ENCODE data around the gene PPT1. TPM values are rescaled to one million over a fixed set of nuclear protein-coding genes. Genes with fewer than 3 reads are reported as not detected.

Gene PPT1
- total and polyA plus RNA-seq, 10 donors, result 57.1 to 282 (median 193) TPM

DNA sequence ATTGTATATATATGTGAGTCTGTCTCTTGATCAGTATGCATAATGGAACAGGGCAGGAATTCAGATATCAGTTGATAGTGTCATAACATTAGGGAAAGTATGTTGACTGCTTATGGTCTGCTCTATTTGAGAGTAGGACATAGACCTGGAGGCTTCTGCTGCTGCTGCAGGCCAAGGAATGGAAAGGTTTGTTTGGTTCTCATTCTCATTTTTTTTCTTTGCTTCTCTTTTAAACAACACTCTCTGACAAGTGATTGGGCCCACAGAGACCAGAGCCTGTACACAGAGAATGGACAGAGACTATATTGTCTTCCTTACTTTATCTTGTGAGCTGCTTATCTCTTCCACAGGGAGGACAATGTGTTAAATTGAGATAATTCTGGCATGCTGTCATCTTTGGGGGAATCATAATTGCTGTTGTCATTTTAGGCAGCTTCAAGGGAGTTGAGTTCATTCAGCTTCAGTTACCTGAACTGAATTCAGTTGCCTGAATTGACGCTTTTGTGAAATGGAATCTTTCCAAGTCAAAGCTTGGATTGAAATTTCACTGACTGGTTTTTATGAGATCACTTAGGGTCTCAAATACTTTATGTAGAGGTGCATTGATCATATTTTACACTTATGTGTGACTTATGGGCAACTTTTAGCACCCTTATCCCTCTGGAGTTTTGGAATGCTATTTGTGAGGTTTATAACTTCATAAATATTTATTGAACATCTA is 39.6 kb downstream of the PPT1 start:
- 68 to 86% (median 78%) methylated on average over 1 of the region's 1 CpG for WGBS, 5 donors
- no peak for DNase-seq

GRCh38 chr1:40056519-40057309 is 40.3 kb downstream of the PPT1 start:
- WGBS, 5 donors, result 93 to 98% (median 95%) methylated on average over 5 of the region's 5 CpGs
- no peak for DNase-seq
- Histone ChIP-seq H3K27ac (peak overlapping the region; percentile 6 to 91 (median 89)), H3K4me1 (peaks cover 76 to 100% (median 98%) of the 10 kb centered on the region in 6 donors), H3K27me3 (replicated peaks in 1 of 7) (no peaks in the 10 kb centered on the region), H3K4me3 (no peak overlapping the region), H3K36me3 (peaks cover 0 to 75% (median 17%) of the 10 kb centered on the region in 6 donors), H3K9me3 (no peaks in the 10 kb centered on the region)
- intact Hi-C loops (cut with DNase I; ENCODE audit: low total_unique reads), result no loop called here
- TF ChIP-seq POLR2A (IDR thresholded peaks at IDR 0.05), result no peak
- no peak for TF ChIP-seq POLR2AphosphoS5 (IDR thresholded peaks at IDR 0.05)
- TF ChIP-seq CTCF (IDR thresholded peaks at IDR 0.05 in 8 of 11, conservative IDR thresholded peaks at IDR 0.05 in 3 of 11), result no peak

More for the DNA sequence above, 39.6 kb downstream of the PPT1 start:
- peaks cover 0 to 78% (median 22%) of the 10 kb centered on the region in 6 donors for H3K36me3 ChIP-seq
- TF ChIP-seq POLR2A (IDR thresholded peaks at IDR 0.05) (no peak), POLR2AphosphoS5 (IDR thresholded peaks at IDR 0.05) (no peak)
- H3K9me3 ChIP-seq, result no peaks in the 10 kb centered on the region
- H3K4me3 ChIP-seq, result no peak overlapping the region
- intact Hi-C loops (cut with DNase I; ENCODE audit: low total_unique reads), result no loop called here
- peak overlapping the region; percentile 49 to 91 (median 89) for H3K27ac ChIP-seq
- H3K27me3 ChIP-seq (replicated peaks in 1 of 7), result no peaks in the 10 kb centered on the region
- H3K4me1 ChIP-seq, result peaks cover 82 to 100% (median 98%) of the 10 kb centered on the region in 6 donors

- Histone ChIP-seq H3K36me3 (peaks cover 0 to 79% (median 11%) of the 10 kb centered on the region in 6 donors), H3K4me3 (no peak overlapping the region), H3K9me3 (no peaks in the 10 kb centered on the region), H3K27ac (peak overlapping the region in 4 of 8 donors; percentile 33 to 91 (median 90)), H3K4me1 (peaks cover 75 to 100% (median 98%) of the 10 kb centered on the region in 6 donors), H3K27me3 (replicated peaks in 1 of 7) (no peaks in the 10 kb centered on the region)
- intact Hi-C loops (cut with DNase I; ENCODE audit: low total_unique reads), result no loop called here
- 82 to 88% (median 84%) methylated on average over 11 of the region's 11 CpGs for WGBS, 5 donors
- TF ChIP-seq CTCF (IDR thresholded peaks at IDR 0.05 in 8 of 11, conservative IDR thresholded peaks at IDR 0.05 in 3 of 11) (no peak), POLR2AphosphoS5 (IDR thresholded peaks at IDR 0.05) (no peak)
- DNase-seq, result no peak
Measured at GRCh38 chr1:40053138-40053887, 43.7 kb downstream of the PPT1 start.

GRCh38 chr1:40050863-40051262 is 46.2 kb downstream of the PPT1 start:
- Histone ChIP-seq H3K4me3 (peak overlapping the region in 1 of 8 donors; percentile 29), H3K27me3 (replicated peaks in 1 of 7) (no peaks in the 10 kb centered on the region), H3K27ac (peak overlapping the region in 6 of 8 donors; percentile 12 to 98 (median 57)), H3K9me3 (no peaks in the 10 kb centered on the region), H3K36me3 (peaks cover 0 to 83% (median 11%) of the 10 kb centered on the region in 6 donors), H3K4me1 (peaks cover 60 to 100% (median 98%) of the 10 kb centered on the region in 6 donors)
- 24 to 43% (median 35%) methylated on average over 3 of the region's 3 CpGs for WGBS, 5 donors
- DNase-seq, result no peak
- intact Hi-C loops (cut with DNase I; ENCODE audit: low total_unique reads), result no loop called here
- peak in 1 of 3 donors; percentile 29 for TF ChIP-seq POLR2AphosphoS5 (IDR thresholded peaks at IDR 0.05)
- no peak for TF ChIP-seq CTCF (IDR thresholded peaks at IDR 0.05 in 8 of 11, conservative IDR thresholded peaks at IDR 0.05 in 3 of 11)
- TF ChIP-seq POLR2A (IDR thresholded peaks at IDR 0.05), result no peak

Data from spleen (tissue), 11 donors.